Duodenal mucosa (tissue), 2 donors: ENCODE results near the gene TNC.

ENCODE experiments used
- H3K27ac ChIP-seq: one replicate; pipeline ENCODE4 v1.7.0; 2013; ENCODE audit warnings: low read depth, low read length
- H3K27me3 ChIP-seq, 2 donors: one replicate each; pipeline ENCODE4 v1.7.0; 2013; ENCODE audit warnings: low read length in 2 of 2, control low read depth in 1 of 2; ENCODE audit not compliant: insufficient read depth in 2 of 2, control insufficient read depth in 1 of 2
- H3K36me3 ChIP-seq, 2 donors: one replicate each; pipeline ENCODE4 v1.7.0; 2013; ENCODE audit warnings: low read length in 2 of 2, control low read depth in 1 of 2; ENCODE audit not compliant: insufficient read depth in 2 of 2, control insufficient read depth in 1 of 2
- H3K4me1 ChIP-seq, 2 donors: one replicate each; pipeline ENCODE4 v1.7.0; 2013; ENCODE audit warnings: low read length in 2 of 2, control low read depth in 1 of 2; ENCODE audit not compliant: insufficient read depth in 2 of 2, control insufficient read depth in 1 of 2
- H3K4me3 ChIP-seq, 2 donors: one replicate each; pipeline ENCODE4 v1.7.0; 2013; ENCODE audit warnings: low read length in 2 of 2, low read depth in 1 of 2
- H3K9ac ChIP-seq, 2 donors: one replicate each; pipeline ENCODE4 v1.7.0; 2013; ENCODE audit warnings: low read length in 2 of 2, low read depth in 1 of 2
- H3K9me3 ChIP-seq, 2 donors: one replicate each; pipeline ENCODE4 v1.7.0; 2013; ENCODE audit warnings: low read length in 2 of 2, control low read depth in 1 of 2; ENCODE audit not compliant: control insufficient read depth in 1 of 2

The TNC gene

GRCh38 chr9:115085773-115086377, 32.1 kb downstream of the TNC start:
- no peak overlapping the region for H3K4me3 ChIP-seq
- no peaks in the 10 kb centered on the region for H3K9me3 ChIP-seq
- no peaks in the 10 kb centered on the region for H3K4me1 ChIP-seq
- H3K27ac ChIP-seq, result no peak overlapping the region
- H3K36me3 ChIP-seq, result peaks cover 0 to 3% of the 10 kb centered on the region in 2 donors
- H3K27me3 ChIP-seq, result no peaks in the 10 kb centered on the region
- no peak overlapping the region for H3K9ac ChIP-seq

DNA sequence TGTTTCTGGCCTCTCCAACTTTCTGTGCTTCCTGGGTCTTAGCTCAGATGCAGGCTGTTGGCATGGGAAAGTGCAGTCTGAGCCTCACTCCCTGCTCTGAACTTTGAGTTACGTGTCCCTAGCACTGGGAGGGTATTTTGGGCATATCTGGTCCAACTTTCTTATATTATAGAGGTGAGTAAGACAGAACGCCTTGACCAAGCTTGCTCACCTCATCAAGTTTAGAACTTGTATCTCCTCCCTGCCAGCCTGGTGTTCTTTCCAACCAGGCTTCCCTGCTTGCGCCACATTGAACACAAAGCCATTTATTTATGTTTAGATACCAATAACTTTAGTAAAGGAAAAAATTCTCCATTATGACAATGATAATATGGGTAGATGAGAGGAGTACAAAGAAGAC, 33.2 kb downstream of the TNC start:
- no peaks in the 10 kb centered on the region for H3K27me3 ChIP-seq
- no peak overlapping the region for H3K27ac ChIP-seq
- H3K36me3 ChIP-seq, result peaks cover 0 to 3% of the 10 kb centered on the region in 2 donors

GRCh38 chr9:115084157-115084556, 33.8 kb downstream of the TNC start:
- no peaks in the 10 kb centered on the region for H3K4me1 ChIP-seq
- H3K27ac ChIP-seq, result no peak overlapping the region
- no peak overlapping the region for H3K9ac ChIP-seq
- no peaks in the 10 kb centered on the region for H3K9me3 ChIP-seq
- H3K4me3 ChIP-seq, result no peak overlapping the region
- no peaks in the 10 kb centered on the region for H3K27me3 ChIP-seq
- peaks cover 0 to 3% of the 10 kb centered on the region in 2 donors for H3K36me3 ChIP-seq

More for the DNA sequence above, 33.2 kb downstream of the TNC start:
- Histone ChIP-seq H3K9me3 (no peaks in the 10 kb centered on the region), H3K9ac (no peak overlapping the region), H3K4me3 (no peak overlapping the region), H3K4me1 (no peaks in the 10 kb centered on the region)

- H3K4me3 ChIP-seq, result no peak overlapping the region
- no peaks in the 10 kb centered on the region for H3K36me3 ChIP-seq
These were observed 37.7 kb downstream of the TNC start for GRCh38 chr9:115080242-115080641.

DNA sequence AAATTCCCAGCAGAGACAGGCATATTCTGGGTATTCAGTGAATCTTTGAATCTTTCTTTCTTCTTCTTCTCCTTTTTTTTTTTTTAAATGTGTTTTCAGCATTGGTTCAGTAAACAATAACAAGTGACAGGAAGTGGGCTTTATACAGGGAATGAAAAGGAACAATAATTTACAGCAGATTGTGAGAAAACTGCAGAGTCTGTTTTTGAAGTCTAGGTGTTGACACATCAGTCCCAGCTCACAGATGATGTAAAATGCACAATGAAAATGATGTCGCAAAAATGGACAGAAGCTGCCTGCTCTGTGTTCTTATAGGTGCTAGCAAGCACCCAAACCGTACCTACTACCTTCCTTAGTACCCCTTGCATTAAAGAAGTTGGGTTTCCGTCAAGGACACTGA, 38.8 kb downstream of the TNC start:
- H3K9ac ChIP-seq, result no peak overlapping the region
- no peaks in the 10 kb centered on the region for H3K27me3 ChIP-seq
- no peak overlapping the region for H3K4me3 ChIP-seq
- no peak overlapping the region for H3K27ac ChIP-seq
- no peaks in the 10 kb centered on the region for H3K36me3 ChIP-seq
- no peaks in the 10 kb centered on the region for H3K4me1 ChIP-seq
- no peaks in the 10 kb centered on the region for H3K9me3 ChIP-seq

More at GRCh38 chr9:115080242-115080641, 37.7 kb downstream of the TNC start:
- Histone ChIP-seq H3K4me1 (no peaks in the 10 kb centered on the region), H3K27ac (no peak overlapping the region), H3K27me3 (no peaks in the 10 kb centered on the region), H3K9me3 (no peaks in the 10 kb centered on the region), H3K9ac (no peak overlapping the region)

DNA sequence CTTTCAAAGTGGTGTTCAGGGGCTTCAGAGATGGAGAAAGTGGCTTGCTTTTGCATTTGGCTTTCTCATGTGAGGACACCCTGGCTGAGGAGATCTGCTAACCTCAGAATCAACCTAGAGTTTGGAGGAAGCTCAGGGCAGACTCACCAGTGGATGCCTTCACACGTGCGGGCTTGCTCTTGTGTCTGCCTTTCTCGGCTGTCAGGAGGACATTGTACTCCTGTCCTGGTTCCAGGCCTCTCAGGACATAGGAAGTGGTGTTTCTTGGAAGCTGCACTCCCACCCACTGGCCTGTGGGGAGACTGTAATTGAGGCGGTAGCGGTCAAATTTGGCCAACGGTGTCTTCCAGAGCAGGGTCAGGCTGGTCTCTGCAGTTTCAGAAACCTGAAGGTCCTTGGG, 44.5 kb downstream of the TNC start:
- peaks cover 0 to 1% of the 10 kb centered on the region in 2 donors for H3K27me3 ChIP-seq
- H3K27ac ChIP-seq, result no peak overlapping the region
- H3K4me1 ChIP-seq, result no peaks in the 10 kb centered on the region
- no peaks in the 10 kb centered on the region for H3K9me3 ChIP-seq
- no peaks in the 10 kb centered on the region for H3K36me3 ChIP-seq
- H3K4me3 ChIP-seq, result no peak overlapping the region
- H3K9ac ChIP-seq, result no peak overlapping the region

DNA sequence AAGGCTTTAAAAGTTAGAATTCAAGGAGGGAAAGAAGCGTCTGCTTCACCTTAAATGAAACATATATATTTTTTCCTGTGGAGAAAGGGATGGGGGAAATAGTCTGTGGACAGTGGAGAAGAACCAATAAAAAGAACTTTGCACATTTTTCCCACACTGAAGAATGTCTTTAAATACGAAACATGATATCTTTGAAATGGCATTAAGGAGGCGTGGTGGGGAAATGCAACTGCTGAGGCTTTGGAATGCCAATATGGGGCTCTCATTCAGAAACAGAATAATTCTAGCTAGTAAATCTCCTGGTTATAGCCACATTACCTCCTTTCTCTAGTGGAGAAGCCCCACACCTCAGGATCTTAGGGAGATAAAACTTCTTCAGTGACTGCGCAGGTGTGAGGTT, 46.8 kb downstream of the TNC start:
- Histone ChIP-seq H3K27me3 (peaks cover 3 to 4% of the 10 kb centered on the region in 2 donors), H3K4me1 (no peaks in the 10 kb centered on the region), H3K9ac (no peak overlapping the region), H3K27ac (no peak overlapping the region), H3K9me3 (no peaks in the 10 kb centered on the region), H3K4me3 (no peak overlapping the region), H3K36me3 (no peaks in the 10 kb centered on the region)

GRCh38 chr9:115069771-115070170, 48.2 kb downstream of the TNC start:
- H3K27ac ChIP-seq, result no peak overlapping the region
- no peaks in the 10 kb centered on the region for H3K36me3 ChIP-seq
- H3K9me3 ChIP-seq, result no peaks in the 10 kb centered on the region
- H3K27me3 ChIP-seq, result peaks cover 3 to 4% of the 10 kb centered on the region in 2 donors
- H3K4me3 ChIP-seq, result no peak overlapping the region
- no peak overlapping the region for H3K9ac ChIP-seq
- no peaks in the 10 kb centered on the region for H3K4me1 ChIP-seq

DNA sequence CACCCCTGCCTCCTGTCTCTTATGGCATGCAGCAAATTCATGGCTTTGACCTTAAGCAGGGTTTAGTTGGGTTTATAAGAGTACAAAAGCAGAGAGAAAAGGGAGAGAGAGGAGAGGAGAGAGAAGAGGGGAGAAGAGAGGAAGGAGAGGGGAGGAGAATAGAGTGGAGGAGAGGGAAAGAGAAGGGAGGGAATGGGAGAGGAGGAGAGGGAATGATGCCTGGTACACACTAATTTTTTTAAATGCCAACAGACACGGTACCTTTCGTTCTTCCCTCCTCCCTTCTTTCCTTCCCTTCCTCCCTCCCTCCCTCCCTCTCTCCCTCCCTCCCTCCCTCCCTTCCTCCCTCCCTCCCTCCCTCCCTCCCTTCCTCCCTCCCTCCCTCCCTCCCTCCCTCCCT, 48.7 kb downstream of the TNC start:
- no peaks in the 10 kb centered on the region for H3K9me3 ChIP-seq
- H3K27me3 ChIP-seq, result peaks cover 3 to 4% of the 10 kb centered on the region in 2 donors
- no peak overlapping the region for H3K4me3 ChIP-seq
- H3K4me1 ChIP-seq, result no peaks in the 10 kb centered on the region
- no peak overlapping the region for H3K27ac ChIP-seq
- no peaks in the 10 kb centered on the region for H3K36me3 ChIP-seq
- no peak overlapping the region for H3K9ac ChIP-seq

DNA sequence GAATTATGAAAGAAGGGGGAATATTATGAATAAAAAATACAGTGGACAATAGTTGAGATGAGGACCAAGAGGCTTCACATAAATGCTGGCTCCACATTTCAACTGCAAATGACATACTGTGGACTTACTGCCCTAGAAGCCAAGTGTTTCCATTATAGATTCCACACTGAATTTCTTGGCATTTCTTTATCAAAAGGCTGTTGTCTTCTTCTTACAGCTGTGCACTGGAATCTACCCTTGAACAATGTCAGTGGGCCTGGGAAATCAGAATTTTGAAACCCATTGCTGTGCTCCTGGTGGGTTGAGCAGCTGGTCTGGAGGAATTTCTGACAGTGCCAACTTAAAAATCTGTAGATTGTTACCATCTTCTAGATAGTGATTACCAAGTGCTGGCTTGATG, 49.9 kb downstream of the TNC start:
- no peak overlapping the region for H3K4me3 ChIP-seq
- H3K36me3 ChIP-seq, result no peaks in the 10 kb centered on the region
- no peaks in the 10 kb centered on the region for H3K4me1 ChIP-seq
- peaks cover 3 to 4% of the 10 kb centered on the region in 2 donors for H3K27me3 ChIP-seq
- no peak overlapping the region for H3K9ac ChIP-seq
- no peaks in the 10 kb centered on the region for H3K9me3 ChIP-seq
- H3K27ac ChIP-seq, result no peak overlapping the region
